ENCODE results near the gene CEACAM6.
"Not testable (repeated sequence)": the region's sequence is repeated elsewhere in the genome, so short reads cannot be mapped to it uniquely, and the experiment has no call there.

- TF ChIP-seq CTCF (IDR thresholded peaks at IDR 0.05; ENCODE audit: borderline replicate concordance, extremely low read depth, low read length, poor library complexity, severe bottlenecking); EZH2 (IDR thresholded peaks at IDR 0.05; ENCODE audit: borderline replicate concordance, low read depth, low read length, severe bottlenecking): not testable (repeated sequence)
Measured at GRCh38 chr19:41768105-41768504, 12.8 kb downstream of the CEACAM6 start.

All from DND-41 (cell line).